Measurements from ENCODE around the gene ZNF219.

ZNF219 gene

GRCh38 chr14:21048638-21049037 is 49.8 kb downstream of the ZNF219 start:
- H3K36me3 ChIP-seq (ENCODE audit: control insufficient read depth, insufficient read depth, low read length) = no peaks in the 10 kb centered on the region
- H3K4me3 ChIP-seq (replicated peaks; ENCODE audit: low read depth, low read length) = no peak overlapping the region
- no peaks in the 10 kb centered on the region; the same call in none of the 2 replicates for H3K27me3 ChIP-seq (replicated peaks; ENCODE audit: control insufficient read depth, insufficient read depth, low read length)
- DNase-seq (ENCODE audit: extremely low read depth, insufficient read length) = no peak
- TF ChIP-seq CTCF (IDR thresholded peaks at IDR 0.05; ENCODE audit: insufficient read depth, low read length, poor library complexity, severe bottlenecking) = no peak

GRCh38 chr14:21047378-21047781 is 51.1 kb downstream of the ZNF219 start:
- no peak for DNase-seq (ENCODE audit: extremely low read depth, insufficient read length)
- no peaks in the 10 kb centered on the region for H3K36me3 ChIP-seq (ENCODE audit: control insufficient read depth, insufficient read depth, low read length)
- H3K4me3 ChIP-seq (replicated peaks; ENCODE audit: low read depth, low read length) = no peak overlapping the region
- TF ChIP-seq CTCF (IDR thresholded peaks at IDR 0.05; ENCODE audit: insufficient read depth, low read length, poor library complexity, severe bottlenecking) = no peak
- H3K27me3 ChIP-seq (replicated peaks; ENCODE audit: control insufficient read depth, insufficient read depth, low read length) = no peaks in the 10 kb centered on the region; the same call in none of the 2 replicates

- Histone ChIP-seq H3K4me3 (replicated peaks; ENCODE audit: low read depth, low read length) (no peak overlapping the region), H3K27me3 (replicated peaks; ENCODE audit: control insufficient read depth, insufficient read depth, low read length) (no peaks in the 10 kb centered on the region; the same call in none of the 2 replicates), H3K36me3 (ENCODE audit: control insufficient read depth, insufficient read depth, low read length) (no peaks in the 10 kb centered on the region)
- no peak for DNase-seq (ENCODE audit: extremely low read depth, insufficient read length)
- no peak for TF ChIP-seq CTCF (IDR thresholded peaks at IDR 0.05; ENCODE audit: insufficient read depth, low read length, poor library complexity, severe bottlenecking)
Measured at GRCh38 chr14:21043974-21044618, 54.4 kb downstream of the ZNF219 start.

GRCh38 chr14:21043387-21043973 is 55.0 kb downstream of the ZNF219 start:
- no peaks in the 10 kb centered on the region for H3K36me3 ChIP-seq (ENCODE audit: control insufficient read depth, insufficient read depth, low read length)
- DNase-seq (ENCODE audit: extremely low read depth, insufficient read length) = no peak
- H3K4me3 ChIP-seq (replicated peaks; ENCODE audit: low read depth, low read length) = no peak overlapping the region
- no peak for TF ChIP-seq CTCF (IDR thresholded peaks at IDR 0.05; ENCODE audit: insufficient read depth, low read length, poor library complexity, severe bottlenecking)
- no peaks in the 10 kb centered on the region; the same call in none of the 2 replicates for H3K27me3 ChIP-seq (replicated peaks; ENCODE audit: control insufficient read depth, insufficient read depth, low read length)

- no peak for TF ChIP-seq CTCF (IDR thresholded peaks at IDR 0.05; ENCODE audit: insufficient read depth, low read length, poor library complexity, severe bottlenecking)
- no peaks in the 10 kb centered on the region; the same call in none of the 2 replicates for H3K27me3 ChIP-seq (replicated peaks; ENCODE audit: control insufficient read depth, insufficient read depth, low read length)
- no peak for DNase-seq (ENCODE audit: extremely low read depth, insufficient read length)
- H3K4me3 ChIP-seq (replicated peaks; ENCODE audit: low read depth, low read length) = no peak overlapping the region
- H3K36me3 ChIP-seq (ENCODE audit: control insufficient read depth, insufficient read depth, low read length) = no peaks in the 10 kb centered on the region
Measured at GRCh38 chr14:21042918-21043317, 55.5 kb downstream of the ZNF219 start.

Data from GM06990 (cell line).